ENCODE results near the gene PVR.

DNA sequence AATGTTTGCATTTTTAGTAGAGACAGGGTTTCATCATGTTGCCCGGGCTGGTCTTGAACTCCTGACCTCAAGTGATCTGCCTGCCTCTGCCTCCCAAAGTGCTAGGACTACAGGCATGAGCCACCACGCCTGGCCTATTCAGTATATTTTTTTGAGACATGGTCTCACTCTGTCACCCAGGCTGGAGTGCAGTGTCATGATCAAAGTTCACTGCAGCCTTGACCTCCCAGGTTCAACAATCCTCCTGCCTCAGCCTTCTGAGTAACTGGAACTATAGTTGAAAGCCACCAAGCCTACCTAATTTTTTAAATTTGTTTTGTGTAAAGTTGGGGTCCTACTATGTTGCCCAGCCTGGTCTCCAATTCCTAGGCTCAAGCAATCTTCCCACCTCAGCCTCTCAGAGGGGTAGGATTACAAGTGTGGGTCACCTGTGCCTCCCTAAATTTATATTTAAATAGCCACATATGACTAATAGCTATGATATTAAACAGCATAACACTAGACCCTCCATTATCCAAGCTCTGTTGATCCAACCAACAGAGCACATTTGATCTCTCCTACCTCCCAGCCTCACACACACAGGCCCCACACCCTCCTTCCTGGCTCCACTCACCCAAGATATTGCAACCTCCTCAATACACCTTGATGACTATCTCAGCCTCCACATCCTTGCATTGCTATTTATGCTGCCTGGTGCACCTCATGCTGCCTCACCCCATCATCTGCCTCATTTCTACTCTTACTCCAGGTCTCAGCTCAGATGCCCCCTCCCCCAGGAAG is 25.5 kb downstream of the PVR start:
- TF ChIP-seq, protein P1, sequence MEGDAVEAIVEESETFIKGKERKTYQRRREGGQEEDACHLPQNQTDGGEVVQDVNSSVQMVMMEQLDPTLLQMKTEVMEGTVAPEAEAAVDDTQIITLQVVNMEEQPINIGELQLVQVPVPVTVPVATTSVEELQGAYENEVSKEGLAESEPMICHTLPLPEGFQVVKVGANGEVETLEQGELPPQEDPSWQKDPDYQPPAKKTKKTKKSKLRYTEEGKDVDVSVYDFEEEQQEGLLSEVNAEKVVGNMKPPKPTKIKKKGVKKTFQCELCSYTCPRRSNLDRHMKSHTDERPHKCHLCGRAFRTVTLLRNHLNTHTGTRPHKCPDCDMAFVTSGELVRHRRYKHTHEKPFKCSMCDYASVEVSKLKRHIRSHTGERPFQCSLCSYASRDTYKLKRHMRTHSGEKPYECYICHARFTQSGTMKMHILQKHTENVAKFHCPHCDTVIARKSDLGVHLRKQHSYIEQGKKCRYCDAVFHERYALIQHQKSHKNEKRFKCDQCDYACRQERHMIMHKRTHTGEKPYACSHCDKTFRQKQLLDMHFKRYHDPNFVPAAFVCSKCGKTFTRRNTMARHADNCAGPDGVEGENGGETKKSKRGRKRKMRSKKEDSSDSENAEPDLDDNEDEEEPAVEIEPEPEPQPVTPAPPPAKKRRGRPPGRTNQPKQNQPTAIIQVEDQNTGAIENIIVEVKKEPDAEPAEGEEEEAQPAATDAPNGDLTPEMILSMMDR (IDR thresholded peaks at IDR 0.05): no peak
- TF ChIP-seq POLR2A (IDR thresholded peaks at IDR 0.05) (no peak), EP300 (IDR thresholded peaks at IDR 0.05) (no peak)

All from gastroesophageal sphincter (tissue), 3 donors.